Measurements from ENCODE around the gene NKPD1.

- no peak for TF ChIP-seq EZH2phosphoT487 (IDR thresholded peaks at IDR 0.05; ENCODE audit: low read depth)
- no peak for TF ChIP-seq CTCF (IDR thresholded peaks at IDR 0.05; ENCODE audit: low read depth, low read length)
These were observed 8.8 kb downstream of the NKPD1 start for GRCh38 chr19:45151821-45152503.

Measured in OCI-LY3 (cell line).